PC-9 (cell line): ENCODE results near the gene GATAD2B.

Source experiments
- CTCF ChIP-seq: fragments of 200-600 bp; sonication (generic); conservative IDR thresholded peaks from 2 replicates; pipeline ENCODE4 v1.6.1; 2017; ENCODE audit warnings: mixed run types, antibody characterized with exemption, mild to moderate bottlenecking, moderate library complexity
- EZH2 ChIP-seq: fragments of 200-600 bp; sonication (generic); IDR thresholded peaks from 2 replicates; pipeline ENCODE4 v1.8.0; 2017; ENCODE audit warnings: antibody characterized with exemption, low read depth

- TF ChIP-seq CTCF (no peak), EZH2 (no peak)
These were observed 9.7 kb upstream of the GATAD2B start for GRCh38 chr1:153932156-153933131.
